ENCODE data around the gene FAM114A1. TPM values are rescaled to one million over a fixed set of nuclear protein-coding genes. Genes with fewer than 3 reads are reported as not detected.

Gene FAM114A1
- total and polyA plus RNA-seq, 2 of the 4 experiments (the other 2 are of a cell fraction), result 135 to 649 TPM

DNA sequence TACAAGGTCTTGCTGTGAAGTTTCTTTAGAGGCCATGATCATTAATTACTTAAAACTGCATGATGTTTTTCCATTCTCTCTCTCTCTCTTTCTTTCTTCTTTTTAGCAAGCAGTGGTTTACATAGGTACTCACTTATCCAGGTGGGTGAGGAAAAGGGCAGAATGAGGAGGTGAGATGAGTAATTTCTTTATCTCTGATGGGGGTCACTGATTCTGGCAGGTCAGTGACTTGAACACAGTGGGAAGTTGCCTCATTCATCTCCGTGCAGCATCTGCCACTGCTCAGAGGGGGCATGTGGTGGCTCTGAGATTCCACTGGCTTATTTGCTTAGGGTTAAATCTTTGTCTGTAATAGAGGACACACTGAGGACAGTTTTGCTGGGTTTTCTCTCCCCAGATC is 62.6 kb downstream of the FAM114A1 start:
- Histone ChIP-seq H4K5ac (ENCODE audit: low read depth, low read length) (no peak overlapping the region), H3K36me3 (ENCODE audit: control insufficient read depth, insufficient read depth, low read length) (peaks cover 66% of the 10 kb centered on the region), H3K4me3 (ENCODE audit: insufficient read depth, low read depth, low read length) (no peak overlapping the region), H3K9ac (ENCODE audit: low read depth, low read length) (no peak overlapping the region), H2BK15ac (ENCODE audit: low read depth, low read length) (no peak overlapping the region), H4K20me1 (ENCODE audit: insufficient read depth, low read length) (no peaks in the 10 kb centered on the region), H4K91ac (ENCODE audit: insufficient read depth, low read depth, low read length) (no peak overlapping the region), H3K27ac (ENCODE audit: insufficient read depth, low read length) (no peak overlapping the region), H2BK20ac (ENCODE audit: low read depth, low read length) (no peak overlapping the region), H2AK5ac (ENCODE audit: low read depth, low read length) (no peak overlapping the region), H3K9me1 (ENCODE audit: insufficient read depth, low read length) (0 out of 2 replicates have a peak, but pooled peaks cover 3% of the 10 kb centered on the region), H3K56ac (ENCODE audit: extremely low read depth, insufficient read depth, low read length) (no peak overlapping the region), H3K14ac (replicated peaks; ENCODE audit: low read depth, low read length) (no peak overlapping the region), H2BK5ac (ENCODE audit: low read depth, low read length, poor library complexity, severe bottlenecking) (peak overlapping the region; percentile 15), H3K4me2 (ENCODE audit: low read depth, low read length) (no peak overlapping the region), H2BK120ac (ENCODE audit: low read depth, low read length) (no peak overlapping the region), H3K27me3 (ENCODE audit: control insufficient read depth, insufficient read depth, low read length) (no peaks in the 10 kb centered on the region), H3K18ac (ENCODE audit: low read depth, low read length) (no peak overlapping the region), H2AFZ (replicated peaks; ENCODE audit: low read length, poor library complexity) (no peak overlapping the region), H3K4me1 (ENCODE audit: control insufficient read depth, insufficient read depth, low read length) (peaks cover 2% of the 10 kb centered on the region; the same call in 1 of the 2 replicates), H3K9me3 (ENCODE audit: control insufficient read depth, insufficient read depth, low read length) (no peaks in the 10 kb centered on the region), H2AK9ac (replicated peaks; ENCODE audit: low read depth, low read length, poor library complexity) (no peak overlapping the region), H4K8ac (ENCODE audit: low read depth in 2 of 2, low read length in 2 of 2) (no peak overlapping the region), H3K79me1 (ENCODE audit: low read depth in 1 of 2, low read length in 2 of 2) (peaks cover 27 to 37% of the 10 kb centered on the region in 2 experiments), H3K4ac (ENCODE audit: low read depth, low read length) (no peak overlapping the region), H3K23ac (ENCODE audit: low read depth, low read length) (no peak overlapping the region)
- BruUV-seq (replicated peaks), result no TSS peak
- in situ Hi-C loops (cut with MboI; ENCODE audit: low sequenced_read_pairs), result loop anchor here (10.0 kb wide), 1 partner anchor 185 kb away; no protein-coding TSS in a partner anchor
- intact Hi-C loops (cut with micrococcal nuclease), result loop anchor here (5.0 kb wide), 1 partner anchor 207 kb away; no protein-coding TSS in a partner anchor
- CTCF ChIA-PET, result no interaction called here
- WGBS, 2 experiments (ENCODE audit: extremely low coverage in 2 of 2, insufficient read length in 1 of 2), result no CpG with 5 or more reads among the region's 1 CpG
- DNase-seq (no peak), ATAC-seq (ENCODE audit: low read depth) (no peak)
- TF ChIP-seq CEBPB (IDR thresholded peaks at IDR 0.05; ENCODE audit: low read depth, low read length), result no peak
- TF ChIP-seq CHD1 (IDR thresholded peaks at IDR 0.05; ENCODE audit: low read depth, low read length), result no peak
- TF ChIP-seq, protein P1, sequence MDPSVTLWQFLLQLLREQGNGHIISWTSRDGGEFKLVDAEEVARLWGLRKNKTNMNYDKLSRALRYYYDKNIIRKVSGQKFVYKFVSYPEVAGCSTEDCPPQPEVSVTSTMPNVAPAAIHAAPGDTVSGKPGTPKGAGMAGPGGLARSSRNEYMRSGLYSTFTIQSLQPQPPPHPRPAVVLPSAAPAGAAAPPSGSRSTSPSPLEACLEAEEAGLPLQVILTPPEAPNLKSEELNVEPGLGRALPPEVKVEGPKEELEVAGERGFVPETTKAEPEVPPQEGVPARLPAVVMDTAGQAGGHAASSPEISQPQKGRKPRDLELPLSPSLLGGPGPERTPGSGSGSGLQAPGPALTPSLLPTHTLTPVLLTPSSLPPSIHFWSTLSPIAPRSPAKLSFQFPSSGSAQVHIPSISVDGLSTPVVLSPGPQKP (IDR thresholded peaks at IDR 0.05; ENCODE audit: borderline replicate concordance, low read depth, low read length), result no peak
- TF ChIP-seq NFE2L2 (IDR thresholded peaks at IDR 0.05; ENCODE audit: low read depth, low read length), result no peak
- no peak for TF ChIP-seq MAFK (IDR thresholded peaks at IDR 0.05; ENCODE audit: low read depth, low read length)
- no peak for TF ChIP-seq RFX5 (IDR thresholded peaks at IDR 0.05; ENCODE audit: low read depth, low read length)
- no peak for TF ChIP-seq FOS (IDR thresholded peaks at IDR 0.05; ENCODE audit: low read depth, low read length)
- TF ChIP-seq SMC3 (IDR thresholded peaks at IDR 0.05; ENCODE audit: low read depth, low read length), result no peak
- TF ChIP-seq, protein P2, sequence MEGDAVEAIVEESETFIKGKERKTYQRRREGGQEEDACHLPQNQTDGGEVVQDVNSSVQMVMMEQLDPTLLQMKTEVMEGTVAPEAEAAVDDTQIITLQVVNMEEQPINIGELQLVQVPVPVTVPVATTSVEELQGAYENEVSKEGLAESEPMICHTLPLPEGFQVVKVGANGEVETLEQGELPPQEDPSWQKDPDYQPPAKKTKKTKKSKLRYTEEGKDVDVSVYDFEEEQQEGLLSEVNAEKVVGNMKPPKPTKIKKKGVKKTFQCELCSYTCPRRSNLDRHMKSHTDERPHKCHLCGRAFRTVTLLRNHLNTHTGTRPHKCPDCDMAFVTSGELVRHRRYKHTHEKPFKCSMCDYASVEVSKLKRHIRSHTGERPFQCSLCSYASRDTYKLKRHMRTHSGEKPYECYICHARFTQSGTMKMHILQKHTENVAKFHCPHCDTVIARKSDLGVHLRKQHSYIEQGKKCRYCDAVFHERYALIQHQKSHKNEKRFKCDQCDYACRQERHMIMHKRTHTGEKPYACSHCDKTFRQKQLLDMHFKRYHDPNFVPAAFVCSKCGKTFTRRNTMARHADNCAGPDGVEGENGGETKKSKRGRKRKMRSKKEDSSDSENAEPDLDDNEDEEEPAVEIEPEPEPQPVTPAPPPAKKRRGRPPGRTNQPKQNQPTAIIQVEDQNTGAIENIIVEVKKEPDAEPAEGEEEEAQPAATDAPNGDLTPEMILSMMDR (conservative IDR thresholded peaks at IDR 0.05; ENCODE audit: low read depth, low read length), result no peak
- TF ChIP-seq, protein P3, sequence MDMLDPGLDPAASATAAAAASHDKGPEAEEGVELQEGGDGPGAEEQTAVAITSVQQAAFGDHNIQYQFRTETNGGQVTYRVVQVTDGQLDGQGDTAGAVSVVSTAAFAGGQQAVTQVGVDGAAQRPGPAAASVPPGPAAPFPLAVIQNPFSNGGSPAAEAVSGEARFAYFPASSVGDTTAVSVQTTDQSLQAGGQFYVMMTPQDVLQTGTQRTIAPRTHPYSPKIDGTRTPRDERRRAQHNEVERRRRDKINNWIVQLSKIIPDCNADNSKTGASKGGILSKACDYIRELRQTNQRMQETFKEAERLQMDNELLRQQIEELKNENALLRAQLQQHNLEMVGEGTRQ (IDR thresholded peaks at IDR 0.05; ENCODE audit: low read depth, low read length), result no peak
- no peak for TF ChIP-seq MXI1 (IDR thresholded peaks at IDR 0.05; ENCODE audit: borderline replicate concordance, low read depth, low read length)
- no peak for TF ChIP-seq POLR2A (IDR thresholded peaks at IDR 0.05; ENCODE audit: low read depth, low read length)
- TF ChIP-seq RAD21 (IDR thresholded peaks at IDR 0.05; ENCODE audit: low read length), result no peak
- no peak for TF ChIP-seq MAZ (IDR thresholded peaks at IDR 0.05; ENCODE audit: borderline replicate concordance, low read depth, low read length)
- TF ChIP-seq BHLHE40 (IDR thresholded peaks at IDR 0.05; ENCODE audit: low read depth, low read length), result no peak
- dilution Hi-C loops (cut with HindIII; ENCODE audit: low sequenced_read_pairs, unreplicated experiment), result no loop called here
- POLR2A ChIA-PET (ENCODE audit: unreplicated experiment), result no interaction called here
